ENCODE data around the gene AKAP13. TPM values are rescaled to one million over a fixed set of nuclear protein-coding genes. Genes with fewer than 3 reads are reported as not detected.

The AKAP13 gene
- polyA plus RNA-seq, 1 experiment, result 15.5 TPM

DNA sequence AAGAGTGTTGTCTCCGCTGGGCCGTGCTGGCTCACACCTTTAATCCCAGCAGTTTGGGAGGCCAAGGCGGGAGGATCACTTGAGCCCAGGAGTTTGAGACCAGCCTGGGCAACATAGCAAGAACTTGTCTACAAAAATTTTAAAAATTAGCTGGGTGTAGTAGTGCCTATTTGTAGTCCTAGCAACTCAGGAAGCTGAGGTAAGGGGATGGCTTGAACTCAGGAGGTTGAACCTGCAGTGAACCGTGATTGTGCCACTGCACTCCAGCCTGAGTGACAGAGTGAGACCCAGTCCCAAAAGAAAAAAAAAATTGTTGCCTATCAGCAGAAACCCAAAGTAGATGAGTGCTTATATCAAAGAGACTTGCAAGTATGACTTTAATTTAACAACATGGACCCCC is 12.7 kb upstream of the AKAP13 start:
- H3K27me3 ChIP-seq (ENCODE audit: control insufficient read depth, insufficient read depth, low read length), result no peaks in the 10 kb centered on the region
- H3K4me3 ChIP-seq (ENCODE audit: low read depth, low read length), result no peak overlapping the region
- ChIA-PET CTCF (interaction anchor here (1.6 kb wide), 1 partner anchor 30 kb away, joined by 3 read pairs; no protein-coding TSS in a partner anchor), POLR2A (no interaction called here)
- no peak overlapping the region for H3K27ac ChIP-seq (ENCODE audit: low read depth, low read length)
- no peaks in the 10 kb centered on the region for H3K9me3 ChIP-seq (ENCODE audit: control insufficient read depth, insufficient read depth, low read length)
- TF ChIP-seq, protein P1, sequence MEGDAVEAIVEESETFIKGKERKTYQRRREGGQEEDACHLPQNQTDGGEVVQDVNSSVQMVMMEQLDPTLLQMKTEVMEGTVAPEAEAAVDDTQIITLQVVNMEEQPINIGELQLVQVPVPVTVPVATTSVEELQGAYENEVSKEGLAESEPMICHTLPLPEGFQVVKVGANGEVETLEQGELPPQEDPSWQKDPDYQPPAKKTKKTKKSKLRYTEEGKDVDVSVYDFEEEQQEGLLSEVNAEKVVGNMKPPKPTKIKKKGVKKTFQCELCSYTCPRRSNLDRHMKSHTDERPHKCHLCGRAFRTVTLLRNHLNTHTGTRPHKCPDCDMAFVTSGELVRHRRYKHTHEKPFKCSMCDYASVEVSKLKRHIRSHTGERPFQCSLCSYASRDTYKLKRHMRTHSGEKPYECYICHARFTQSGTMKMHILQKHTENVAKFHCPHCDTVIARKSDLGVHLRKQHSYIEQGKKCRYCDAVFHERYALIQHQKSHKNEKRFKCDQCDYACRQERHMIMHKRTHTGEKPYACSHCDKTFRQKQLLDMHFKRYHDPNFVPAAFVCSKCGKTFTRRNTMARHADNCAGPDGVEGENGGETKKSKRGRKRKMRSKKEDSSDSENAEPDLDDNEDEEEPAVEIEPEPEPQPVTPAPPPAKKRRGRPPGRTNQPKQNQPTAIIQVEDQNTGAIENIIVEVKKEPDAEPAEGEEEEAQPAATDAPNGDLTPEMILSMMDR (IDR thresholded peaks at IDR 0.05; ENCODE audit: low read depth, low read length), result no peak
- no peak for DNase-seq (ENCODE audit: low read depth, low spot score)

DNA sequence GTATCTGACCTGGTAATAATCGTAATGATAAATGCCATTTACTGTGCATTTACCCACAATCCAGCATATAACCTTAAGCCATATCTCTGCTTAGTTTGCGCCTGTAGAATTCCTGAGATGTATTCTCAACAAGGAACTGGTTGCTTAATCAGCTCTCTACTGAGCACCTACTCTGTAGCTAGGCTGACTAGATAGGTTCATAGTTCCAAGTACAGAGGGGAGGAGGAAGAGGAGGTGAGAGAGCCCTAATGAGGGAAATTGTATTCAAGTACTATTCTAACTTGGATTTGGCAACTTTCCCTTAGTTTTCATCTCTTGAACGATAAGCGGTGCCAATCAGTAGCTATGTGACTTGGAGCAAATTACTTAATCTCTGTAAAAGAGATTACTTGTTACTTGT is 5.6 kb upstream of the AKAP13 start:
- CTCF ChIA-PET, result no interaction called here
- Histone ChIP-seq H3K4me3 (ENCODE audit: low read depth, low read length) (no peak overlapping the region), H3K27me3 (ENCODE audit: control insufficient read depth, insufficient read depth, low read length) (no peaks in the 10 kb centered on the region), H3K9me3 (ENCODE audit: control insufficient read depth, insufficient read depth, low read length) (no peaks in the 10 kb centered on the region), H3K27ac (ENCODE audit: low read depth, low read length) (no peak overlapping the region)
- POLR2A ChIA-PET, result no interaction called here
- no peak for DNase-seq (ENCODE audit: low read depth, low spot score)
- TF ChIP-seq, protein P1 (IDR thresholded peaks at IDR 0.05; ENCODE audit: low read depth, low read length), result no peak

DNA sequence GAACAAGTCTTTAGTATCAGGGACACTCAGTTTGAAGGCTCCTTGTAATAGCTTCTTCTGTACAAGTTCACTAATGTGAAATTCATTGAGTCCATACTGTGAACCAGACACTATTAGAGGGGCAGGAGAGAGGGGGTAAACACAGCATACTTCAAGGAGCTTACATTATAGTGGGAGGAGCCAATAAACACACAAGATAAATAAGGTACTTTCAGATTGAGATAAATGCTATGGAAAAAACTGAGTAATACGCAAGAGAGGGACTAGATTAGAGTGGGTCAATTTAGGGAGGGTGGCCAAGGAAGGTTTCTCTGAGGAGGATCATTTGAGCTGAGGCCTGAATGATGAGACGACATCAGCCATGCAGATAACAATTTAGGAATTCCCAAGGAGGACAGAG is 3.1 kb upstream of the AKAP13 start:
- TF ChIP-seq, protein P1 (IDR thresholded peaks at IDR 0.05; ENCODE audit: low read depth, low read length), result no peak
- Histone ChIP-seq H3K4me3 (ENCODE audit: low read depth, low read length) (no peak overlapping the region), H3K9me3 (ENCODE audit: control insufficient read depth, insufficient read depth, low read length) (no peaks in the 10 kb centered on the region), H3K27me3 (ENCODE audit: control insufficient read depth, insufficient read depth, low read length) (no peaks in the 10 kb centered on the region), H3K27ac (ENCODE audit: low read depth, low read length) (no peak overlapping the region)
- CTCF ChIA-PET, result interaction anchor here (0.7 kb wide), 1 partner anchor 81 kb away, joined by 3 read pairs; no protein-coding TSS in a partner anchor
- POLR2A ChIA-PET, result no interaction called here
- DNase-seq (ENCODE audit: low read depth, low spot score), result no peak

DNA sequence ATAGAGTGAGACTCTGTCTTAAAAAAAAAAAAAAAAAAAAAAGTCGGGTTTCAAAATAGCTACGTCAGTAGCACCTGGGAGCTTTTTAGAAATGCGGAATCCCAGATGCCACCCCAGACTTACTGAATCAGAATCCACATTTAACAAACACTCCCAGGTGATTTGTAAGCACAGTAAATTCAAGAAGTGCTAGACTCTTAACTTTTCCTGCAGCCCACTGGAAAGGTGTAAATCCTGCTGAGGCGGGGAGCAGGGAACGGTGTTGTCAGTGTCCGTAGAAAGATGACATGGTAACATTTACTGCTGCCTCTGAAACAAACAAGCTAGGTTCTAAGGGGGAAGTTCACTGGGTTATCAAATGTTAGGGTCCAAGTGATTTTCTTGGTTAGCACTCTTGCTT is 2.4 kb upstream of the AKAP13 start:
- ChIA-PET CTCF (interaction anchor here (0.6 to 0.7 kb wide), 4 partner anchors 26 to 127 kb away, joined by 3 to 5 read pairs (median 3); no protein-coding TSS in a partner anchor), POLR2A (no interaction called here)
- H3K4me3 ChIP-seq (ENCODE audit: low read depth, low read length), result no peak overlapping the region
- TF ChIP-seq, protein P1 (IDR thresholded peaks at IDR 0.05; ENCODE audit: low read depth, low read length), result no peak
- no peaks in the 10 kb centered on the region for H3K27me3 ChIP-seq (ENCODE audit: control insufficient read depth, insufficient read depth, low read length)
- no peak for DNase-seq (ENCODE audit: low read depth, low spot score)
- no peak overlapping the region for H3K27ac ChIP-seq (ENCODE audit: low read depth, low read length)
- H3K9me3 ChIP-seq (ENCODE audit: control insufficient read depth, insufficient read depth, low read length), result no peaks in the 10 kb centered on the region

DNA sequence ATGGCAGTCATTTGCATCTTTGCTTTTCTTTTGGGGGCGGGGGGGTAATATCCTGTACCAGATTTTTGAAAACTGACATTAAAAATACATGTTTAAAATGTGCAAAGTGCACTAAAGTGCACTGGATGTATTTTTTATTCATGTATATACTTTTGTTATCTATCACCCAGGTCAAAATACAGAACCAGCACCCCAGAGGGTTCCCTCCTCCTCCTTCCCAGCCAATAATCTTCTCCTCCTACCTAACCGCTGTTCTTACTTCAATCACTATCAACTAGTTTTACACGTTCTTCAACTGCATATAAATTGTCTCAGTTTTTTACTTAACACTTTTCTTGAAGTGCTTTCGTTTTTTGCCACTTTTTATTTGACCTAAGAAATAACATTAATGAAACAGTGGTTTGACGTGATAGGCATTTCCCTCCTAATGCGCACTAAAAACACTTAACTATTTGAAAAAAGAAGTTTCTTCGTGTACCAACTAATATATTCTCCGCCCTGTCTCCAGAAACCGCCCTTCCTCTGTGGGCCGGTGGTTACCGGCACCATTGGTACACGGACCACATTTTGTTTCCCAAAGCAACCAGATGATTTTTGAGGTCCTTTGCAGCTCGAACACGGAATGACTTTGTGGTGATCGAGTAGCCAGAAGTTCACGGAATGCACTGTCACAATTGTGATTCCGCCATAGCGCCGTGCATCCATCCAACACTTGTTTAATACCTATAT is 836 bp upstream of the AKAP13 start:
- CTCF ChIA-PET, result interaction anchor here (1.0 kb wide), 1 partner anchor 35 kb away, joined by 4 read pairs; no protein-coding TSS in a partner anchor

More for the DNA sequence above, 836 bp upstream of the AKAP13 start:
- H3K27ac ChIP-seq (ENCODE audit: low read depth, low read length), result peak overlapping the region; percentile 24
- H3K9me3 ChIP-seq (ENCODE audit: control insufficient read depth, insufficient read depth, low read length), result no peaks in the 10 kb centered on the region
- TF ChIP-seq, protein P1 (IDR thresholded peaks at IDR 0.05; ENCODE audit: low read depth, low read length), result no peak
- POLR2A ChIA-PET, result interaction anchor here (0.6 to 1.4 kb wide), 8 partner anchors 10 to 67 kb away, joined by 3 to 11 read pairs (median 4); no protein-coding TSS in a partner anchor
- H3K27me3 ChIP-seq (ENCODE audit: control insufficient read depth, insufficient read depth, low read length), result no peaks in the 10 kb centered on the region
- DNase-seq (ENCODE audit: low read depth, low spot score), result no peak
- H3K4me3 ChIP-seq (ENCODE audit: low read depth, low read length), result peak overlapping the region; percentile 70

All from AG04450 (cell line).